Calu3 (cell line): ENCODE measurements around the gene IDH3B. TPM values are rescaled to one million over a fixed set of nuclear protein-coding genes. Genes with fewer than 3 reads are reported as not detected.

Experiments
- BruUV-seq: library from RNA; stranded (reverse); fragments of 400-500 nt; replicated peaks from 2 replicates; lab custom pipeline; 2021; lab: Mats Ljungman, UMichigan
- CTCF ChIA-PET: fragments of 300-600 bp; sonication (Branson Sonifier 250); formaldehyde crosslinking; loops from one replicate; lab custom pipeline; 2022; ENCODE audit warnings: antibody characterized with exemption; lab: Charles Lee
- DNase-seq: peaks from one replicate; pipeline ENCODE4 v3.0.0; 2022
- H3K27ac Mint-ChIP-seq: one replicate; pipeline ENCODE4 v1.8.0; 2022; ENCODE audit warnings: mixed read lengths; ENCODE audit not compliant: unreplicated experiment
- H3K27me3 Mint-ChIP-seq: one replicate; pipeline ENCODE4 v1.8.0; 2022; ENCODE audit warnings: mixed read lengths; ENCODE audit not compliant: unreplicated experiment
- H3K36me3 Mint-ChIP-seq: one replicate; pipeline ENCODE4 v1.8.0; 2022; ENCODE audit warnings: mild to moderate bottlenecking, moderate library complexity, mixed read lengths; ENCODE audit not compliant: insufficient read depth, unreplicated experiment
- H3K4me1 Mint-ChIP-seq: one replicate; pipeline ENCODE4 v1.8.0; 2022; ENCODE audit warnings: mild to moderate bottlenecking, low read depth, mixed read lengths; ENCODE audit not compliant: unreplicated experiment
- H3K4me3 Mint-ChIP-seq: one replicate; pipeline ENCODE4 v1.8.0; 2022; ENCODE audit warnings: mild to moderate bottlenecking, low read depth, moderate library complexity, mixed read lengths; ENCODE audit not compliant: unreplicated experiment
- H3K9me3 Mint-ChIP-seq: one replicate; pipeline ENCODE4 v1.8.0; 2022; ENCODE audit warnings: low read depth, mixed read lengths; ENCODE audit not compliant: unreplicated experiment
- intact Hi-C: fragments of 100-400 bp; cut with micrococcal nuclease; formaldehyde crosslinking; loops from one replicate; pipeline ENCODE4 v1.10.0; 2022; ENCODE audit not compliant: unreplicated experiment
- total RNA-seq: library from RNA; stranded (reverse); gene quantifications from 2 replicates; pipeline ENCODE4 v1.2.3, GENCODE V29; 2022
- TF ChIP-seq, protein P1 (sequence below): fragments of 200-600 bp; IDR thresholded peaks from one replicate; pipeline ENCODE4 v1.8.0; 2022; ENCODE audit warnings: antibody characterized with exemption; ENCODE audit not compliant: unreplicated experiment

The IDH3B gene
- total RNA-seq, 1 experiment from 2014 or later = 73.6 TPM

DNA sequence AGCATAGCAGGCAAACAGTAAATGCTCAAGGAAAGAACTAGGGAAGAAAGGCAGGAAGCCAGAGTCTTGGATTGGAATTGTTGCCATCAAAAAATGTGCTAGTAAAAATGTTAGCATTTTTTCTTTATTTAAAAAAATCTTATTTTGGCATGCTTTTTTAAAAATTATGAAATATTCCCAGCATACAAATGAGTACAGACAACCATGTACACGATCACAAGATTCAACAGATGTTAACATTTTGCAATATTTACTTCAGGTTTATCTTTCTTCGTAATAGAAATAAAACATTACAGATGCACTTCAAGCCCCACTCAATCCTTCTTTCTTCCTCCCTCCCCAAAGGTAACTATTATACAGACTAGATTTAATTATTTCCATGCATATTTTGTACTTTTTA lies 39.0 kb downstream of the IDH3B start:
- no peaks in the 10 kb centered on the region for H3K36me3 Mint-ChIP-seq
- peaks cover 2% of the 10 kb centered on the region for H3K9me3 Mint-ChIP-seq
- CTCF ChIA-PET = no interaction called here

DNA sequence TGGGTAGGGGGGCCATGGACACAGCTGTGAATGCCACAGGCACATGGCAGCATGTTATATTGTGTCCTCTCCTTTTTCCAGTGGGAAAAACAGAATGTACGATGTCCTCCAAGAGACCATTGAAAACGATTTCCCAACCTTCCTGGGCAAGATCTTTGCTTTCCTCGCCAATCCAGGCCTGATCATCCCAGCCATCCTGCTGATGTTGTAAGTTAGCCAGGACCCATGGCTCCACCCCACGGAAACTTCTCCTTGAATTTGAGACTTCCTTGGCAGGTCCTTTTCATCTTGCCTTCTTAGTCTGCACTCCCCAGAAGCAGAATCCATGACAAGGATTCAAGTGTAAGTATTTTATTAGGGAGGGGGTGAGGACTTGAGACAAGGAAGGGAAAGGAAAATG lies 39.8 kb downstream of the IDH3B start:
- TF ChIP-seq, protein P1, sequence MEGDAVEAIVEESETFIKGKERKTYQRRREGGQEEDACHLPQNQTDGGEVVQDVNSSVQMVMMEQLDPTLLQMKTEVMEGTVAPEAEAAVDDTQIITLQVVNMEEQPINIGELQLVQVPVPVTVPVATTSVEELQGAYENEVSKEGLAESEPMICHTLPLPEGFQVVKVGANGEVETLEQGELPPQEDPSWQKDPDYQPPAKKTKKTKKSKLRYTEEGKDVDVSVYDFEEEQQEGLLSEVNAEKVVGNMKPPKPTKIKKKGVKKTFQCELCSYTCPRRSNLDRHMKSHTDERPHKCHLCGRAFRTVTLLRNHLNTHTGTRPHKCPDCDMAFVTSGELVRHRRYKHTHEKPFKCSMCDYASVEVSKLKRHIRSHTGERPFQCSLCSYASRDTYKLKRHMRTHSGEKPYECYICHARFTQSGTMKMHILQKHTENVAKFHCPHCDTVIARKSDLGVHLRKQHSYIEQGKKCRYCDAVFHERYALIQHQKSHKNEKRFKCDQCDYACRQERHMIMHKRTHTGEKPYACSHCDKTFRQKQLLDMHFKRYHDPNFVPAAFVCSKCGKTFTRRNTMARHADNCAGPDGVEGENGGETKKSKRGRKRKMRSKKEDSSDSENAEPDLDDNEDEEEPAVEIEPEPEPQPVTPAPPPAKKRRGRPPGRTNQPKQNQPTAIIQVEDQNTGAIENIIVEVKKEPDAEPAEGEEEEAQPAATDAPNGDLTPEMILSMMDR = no peak
- BruUV-seq = no TSS peak
- peaks cover 21% of the 10 kb centered on the region for H3K4me1 Mint-ChIP-seq
- CTCF ChIA-PET = no interaction called here
- H3K9me3 Mint-ChIP-seq = peaks cover 7% of the 10 kb centered on the region
- H3K36me3 Mint-ChIP-seq = no peaks in the 10 kb centered on the region
- no peak overlapping the region for H3K4me3 Mint-ChIP-seq
- H3K27me3 Mint-ChIP-seq = peaks cover 13% of the 10 kb centered on the region
- intact Hi-C loops = no loop called here
- H3K27ac Mint-ChIP-seq = no peak overlapping the region
- no peak for DNase-seq

More for the DNA sequence above, 39.0 kb downstream of the IDH3B start:
- Mint-ChIP-seq H3K4me3 (no peak overlapping the region), H3K27me3 (peaks cover 4% of the 10 kb centered on the region), H3K4me1 (peaks cover 14% of the 10 kb centered on the region), H3K27ac (no peak overlapping the region)
- BruUV-seq = no TSS peak
- intact Hi-C loops = no loop called here
- no peak for DNase-seq
- TF ChIP-seq, protein P1 = no peak

DNA sequence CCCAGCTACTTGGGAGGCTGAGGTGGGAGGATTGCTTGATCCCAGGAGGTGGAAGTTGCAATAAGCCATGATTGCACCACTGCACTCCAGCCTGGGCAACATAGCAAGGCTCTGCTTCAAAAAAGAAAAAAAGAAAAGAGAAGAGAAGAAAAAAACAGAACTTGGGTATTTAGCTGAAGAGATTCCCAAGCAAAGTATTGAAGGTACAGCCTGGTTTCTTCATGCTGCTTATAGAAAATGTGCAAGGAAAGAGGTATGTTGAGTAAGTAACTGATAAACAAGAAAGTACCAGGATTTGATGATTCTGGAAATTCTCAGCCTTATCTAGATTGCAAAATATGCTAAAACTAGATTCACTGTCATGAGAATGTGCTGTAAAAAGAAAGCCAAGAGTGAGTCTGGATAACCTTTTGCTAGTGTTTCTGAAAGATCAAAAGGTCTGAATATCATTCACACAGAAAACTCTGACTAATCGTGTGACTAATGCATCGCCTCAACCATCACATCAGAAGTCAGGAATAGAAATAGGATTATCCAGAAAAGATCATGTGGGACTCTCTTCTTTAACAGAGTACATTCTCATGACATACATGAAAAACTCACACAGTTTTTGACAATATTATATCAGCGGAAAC lies 43.9 kb downstream of the IDH3B start:
- Mint-ChIP-seq H3K27me3 (peaks cover 40% of the 10 kb centered on the region), H3K27ac (no peak overlapping the region), H3K4me3 (no peak overlapping the region), H3K4me1 (peaks cover 10% of the 10 kb centered on the region), H3K9me3 (peaks cover 8% of the 10 kb centered on the region), H3K36me3 (no peaks in the 10 kb centered on the region)
- DNase-seq = no peak
- intact Hi-C loops = no loop called here
- CTCF ChIA-PET = no interaction called here
- TF ChIP-seq, protein P1 = no peak
- BruUV-seq = no TSS peak

DNA sequence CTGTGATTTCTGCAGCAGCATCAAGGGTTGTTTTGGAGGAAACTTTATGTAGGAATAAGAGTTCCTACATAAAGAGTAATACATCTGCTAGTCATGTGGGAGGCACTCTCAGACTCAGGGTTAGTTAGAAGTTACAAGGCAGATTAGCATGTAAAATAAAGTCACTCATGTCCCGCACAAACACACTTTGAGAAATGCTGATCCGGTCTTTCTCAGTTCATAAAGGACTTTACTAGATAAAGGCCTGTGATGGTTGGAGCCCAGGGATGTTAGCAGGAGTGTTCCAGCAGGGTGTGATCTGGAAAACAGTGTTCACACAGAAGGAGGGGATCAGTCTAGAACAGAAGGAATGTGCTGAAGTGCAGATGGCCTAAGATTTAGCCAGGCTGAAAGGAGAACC lies 44.7 kb downstream of the IDH3B start:
- Mint-ChIP-seq H3K36me3 (no peaks in the 10 kb centered on the region), H3K27ac (no peak overlapping the region), H3K27me3 (peaks cover 43% of the 10 kb centered on the region), H3K4me1 (peaks cover 10% of the 10 kb centered on the region), H3K9me3 (peaks cover 8% of the 10 kb centered on the region), H3K4me3 (no peak overlapping the region)
- TF ChIP-seq, protein P1 = no peak
- BruUV-seq = no TSS peak
- intact Hi-C loops = no loop called here
- no peak for DNase-seq
- CTCF ChIA-PET = no interaction called here
